ENCODE results near the gene GYPA. TPM values are rescaled to one million over a fixed set of nuclear protein-coding genes. Genes with fewer than 3 reads are reported as not detected.
"Not testable (repeated sequence)": the region's sequence is repeated elsewhere in the genome, so short reads cannot be mapped to it uniquely, and the experiment has no call there.

Gene GYPA
- total RNA-seq, 1 experiment from 2014 or later = not detected

- in situ Hi-C loops (cut with HindIII; ENCODE audit: low pct_unique_long_range_greater_than_20kb, low sequenced_read_pairs); DNase-seq (ENCODE audit: low read depth): not testable (repeated sequence)
Observed at GRCh38 chr4:144078746-144079145, 61.8 kb downstream of the GYPA start.

- in situ Hi-C loops (cut with HindIII; ENCODE audit: low pct_unique_long_range_greater_than_20kb, low sequenced_read_pairs); DNase-seq (ENCODE audit: low read depth): not testable (repeated sequence)
Observed at GRCh38 chr4:144061556-144061955, 79.0 kb downstream of the GYPA start.

- in situ Hi-C loops (cut with HindIII; ENCODE audit: low pct_unique_long_range_greater_than_20kb, low sequenced_read_pairs); DNase-seq (ENCODE audit: low read depth): not testable (repeated sequence)
Observed at GRCh38 chr4:144060234-144060859, 80.2 kb downstream of the GYPA start.

Other genes starting within 250 kb of the GYPA start
- gene GYPE, start 235.2 kb downstream of the GYPA start, total RNA-seq (2014; rRNA removed; shearing (Covaris generic); ENCODE audit: low replicate concordance) = not detected in 2 replicates
- not detected in 2 replicates for gene GYPB, start 121.3 kb downstream of the GYPA start, total RNA-seq (2014; rRNA removed; shearing (Covaris generic); ENCODE audit: low replicate concordance)

Data from Caki2 (cell line).